BLaER1 treated with 17β-estradiol and CSF1 and Interleukin-3, amounts not matched to agents 10 nM and 100 nM (cell line): ENCODE data around the gene CADM4.
A peak's percentile ranks its signal among the peaks of the same experiment; 100 is the strongest.

ENCODE experiments used
- H3K27ac ChIP-seq, 11 experiments: shearing (Covaris generic); formaldehyde crosslinking; 2 replicates each; pipeline ENCODE4 v1.8.1; 2022
- H3K27me3 ChIP-seq, 11 experiments: shearing (Covaris generic); formaldehyde crosslinking; 2 replicates each; pipeline ENCODE4 v1.8.1; 2022
- H3K36me3 ChIP-seq, 11 experiments: shearing (Covaris generic); formaldehyde crosslinking; 2 replicates each; pipeline ENCODE4 v1.8.1; 2022
- H3K4me1 ChIP-seq, 10 experiments: shearing (Covaris generic); formaldehyde crosslinking; 2 replicates each; pipeline ENCODE4 v1.8.1; 2022
- H3K4me2 ChIP-seq, 11 experiments: shearing (Covaris generic); formaldehyde crosslinking; 2 replicates each; pipeline ENCODE4 v1.8.1; 2022
- H3K4me3 ChIP-seq, 10 experiments: shearing (Covaris generic); formaldehyde crosslinking; 2 replicates each; pipeline ENCODE4 v1.8.1; 2022
- H3K9ac ChIP-seq, 11 experiments: shearing (Covaris generic); formaldehyde crosslinking; 2 replicates each; pipeline ENCODE4 v1.8.1; 2022
- H3K9me3 ChIP-seq, 11 experiments: shearing (Covaris generic); formaldehyde crosslinking; replicated peaks in 1 of 11; 2 replicates each; pipeline ENCODE4 v1.8.1; 2022
- H4K20me1 ChIP-seq, 11 experiments: shearing (Covaris generic); formaldehyde crosslinking; 2 replicates each; pipeline ENCODE4 v1.8.1; 2022
- Cebpa-rat ChIP-seq, 11 experiments: shearing (Covaris generic); IDR thresholded peaks; 2 replicates each; pipeline ENCODE4 v1.8.1; 2022

The CADM4 gene

DNA sequence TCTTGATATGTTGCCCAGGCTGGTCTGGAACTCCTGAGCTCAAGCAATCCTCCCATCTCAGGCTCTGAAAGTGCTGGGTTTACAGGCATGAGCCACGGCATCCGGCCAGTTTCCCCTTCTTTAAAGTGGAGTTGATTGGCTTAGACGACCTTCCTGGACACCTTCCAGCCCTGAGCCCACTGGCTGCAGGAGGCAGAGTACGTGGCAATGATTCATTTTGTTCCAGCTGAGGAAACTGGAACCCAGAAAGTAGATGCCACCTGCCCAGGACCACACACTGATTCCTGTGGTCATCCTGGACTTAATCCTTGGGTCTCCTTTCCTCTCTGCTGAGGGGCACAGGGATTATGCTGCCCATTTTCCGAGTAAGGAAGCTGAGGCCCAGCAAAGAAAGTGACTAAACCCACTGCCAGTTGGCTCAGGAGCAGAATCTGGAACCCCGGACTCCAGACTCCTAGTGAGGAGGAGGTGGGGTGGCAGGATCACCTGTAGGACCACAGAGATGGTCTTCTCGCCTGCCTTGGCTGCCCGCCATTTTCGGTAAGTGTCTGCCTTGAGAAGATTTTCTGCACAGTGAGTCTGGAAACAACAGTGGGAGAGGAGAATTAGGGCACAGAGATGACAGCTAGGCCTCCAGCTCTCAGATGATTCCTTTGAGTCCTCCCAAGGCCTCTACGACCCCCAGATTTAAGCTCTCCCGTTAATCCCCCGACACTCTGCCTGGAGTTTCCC lies 65.1 kb downstream of the CADM4 start:
- no peak for TF ChIP-seq Cebpa-rat (IDR thresholded peaks at IDR 0.05)
- peaks cover 47 to 76% (median 69%) of the 10 kb centered on the region in 10 experiments for H3K4me1 ChIP-seq
- no peaks in the 10 kb centered on the region for H3K27me3 ChIP-seq
- H3K36me3 ChIP-seq, result peaks cover 8 to 38% (median 17%) of the 10 kb centered on the region in 11 experiments; a peak in 18 of 22 replicates
- no peaks in the 10 kb centered on the region for H4K20me1 ChIP-seq
- peak overlapping the region; percentile 72 to 87 (median 82) for H3K4me3 ChIP-seq
- no peaks in the 10 kb centered on the region for H3K9me3 ChIP-seq
- H3K4me2 ChIP-seq, result peak overlapping the region; percentile 94 to 98 (median 96)
- peak overlapping the region; percentile 83 to 94 (median 87) for H3K9ac ChIP-seq
- H3K27ac ChIP-seq, result peak overlapping the region; percentile 69 to 90 (median 85)
